ENCODE data around the gene CDIP1.

CDIP1 gene

GRCh38 chr16:4537376-4538343 lies 913 bp downstream of the CDIP1 start:
- no peak for DNase-seq (ENCODE audit: low spot score)

GRCh38 chr16:4536391-4537106 lies 2.0 kb downstream of the CDIP1 start:
- no peak for DNase-seq (ENCODE audit: low spot score)

DNA sequence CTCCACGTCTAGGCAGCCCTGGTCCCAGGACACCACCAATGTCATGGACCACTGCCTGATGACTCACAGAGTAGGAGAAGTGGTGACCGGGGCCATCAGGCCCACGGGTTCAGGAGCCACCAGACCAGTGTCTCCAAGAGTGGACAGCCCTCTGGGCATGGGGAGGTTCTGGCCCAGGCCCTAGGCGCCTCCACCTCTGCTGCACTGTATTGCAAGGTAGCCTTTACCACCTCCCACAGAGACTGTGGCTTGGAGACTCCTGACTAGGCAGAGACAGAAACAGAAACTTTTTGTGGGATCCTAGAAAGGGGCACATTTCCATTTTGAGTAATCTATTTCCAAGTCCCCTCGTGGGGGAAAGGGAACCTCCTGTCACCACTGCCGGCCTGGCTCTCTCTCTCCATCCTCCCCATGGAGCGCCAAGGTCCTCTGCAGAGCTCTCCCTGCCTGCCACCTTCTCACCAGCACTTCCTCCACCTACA lies 2.9 kb downstream of the CDIP1 start:
- DNase-seq (ENCODE audit: low spot score): no peak

- DNase-seq (ENCODE audit: low spot score): no peak
Measured at GRCh38 chr16:4534151-4534790, 4.3 kb downstream of the CDIP1 start.

GRCh38 chr16:4533490-4533889 lies 5.1 kb downstream of the CDIP1 start:
- no peak for DNase-seq (ENCODE audit: low spot score)

GRCh38 chr16:4532238-4532637 lies 6.3 kb downstream of the CDIP1 start:
- no peak for DNase-seq (ENCODE audit: low spot score)

GRCh38 chr16:4531811-4532210 lies 6.8 kb downstream of the CDIP1 start:
- DNase-seq (ENCODE audit: low spot score): no peak

GRCh38 chr16:4529085-4530060 lies 9.2 kb downstream of the CDIP1 start:
- peak; percentile 83 for DNase-seq (ENCODE audit: low spot score)

DNA sequence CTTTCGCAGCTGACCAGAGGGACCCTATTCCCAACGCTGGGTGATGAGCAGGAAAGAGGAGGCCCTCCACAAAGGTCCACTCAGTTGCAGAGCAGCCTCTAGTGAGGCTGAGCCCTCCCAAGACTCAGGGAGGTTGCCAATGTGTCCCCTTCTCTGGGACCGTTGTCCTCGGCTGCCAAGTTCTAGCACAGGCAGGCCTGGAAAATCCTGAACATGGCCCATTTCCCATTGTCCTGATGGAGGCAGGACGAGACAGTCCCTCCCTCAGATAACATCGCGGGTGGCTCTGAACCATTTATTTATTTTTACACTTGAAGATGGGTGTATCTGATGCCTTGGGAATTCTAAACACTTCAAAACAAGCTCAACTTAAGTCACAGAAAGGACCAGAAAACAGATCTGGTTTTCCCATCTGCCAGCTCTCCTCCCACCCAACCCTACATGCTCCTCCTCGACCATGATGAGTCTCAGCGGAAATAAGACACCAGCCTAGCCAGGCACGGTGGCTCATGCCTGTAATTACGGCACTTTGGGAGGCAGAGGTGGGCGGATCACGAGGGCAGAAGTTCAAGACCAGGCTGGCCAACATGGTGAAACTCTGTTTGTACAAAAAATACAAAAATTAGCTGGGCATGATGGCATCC lies 12.8 kb downstream of the CDIP1 start:
- no peak for DNase-seq (ENCODE audit: low spot score)

GRCh38 chr16:4525069-4525468 lies 13.5 kb downstream of the CDIP1 start:
- no peak for DNase-seq (ENCODE audit: low spot score)

GRCh38 chr16:4524571-4524970 lies 14.0 kb downstream of the CDIP1 start:
- peak; percentile 57 for DNase-seq (ENCODE audit: low spot score)

DNA sequence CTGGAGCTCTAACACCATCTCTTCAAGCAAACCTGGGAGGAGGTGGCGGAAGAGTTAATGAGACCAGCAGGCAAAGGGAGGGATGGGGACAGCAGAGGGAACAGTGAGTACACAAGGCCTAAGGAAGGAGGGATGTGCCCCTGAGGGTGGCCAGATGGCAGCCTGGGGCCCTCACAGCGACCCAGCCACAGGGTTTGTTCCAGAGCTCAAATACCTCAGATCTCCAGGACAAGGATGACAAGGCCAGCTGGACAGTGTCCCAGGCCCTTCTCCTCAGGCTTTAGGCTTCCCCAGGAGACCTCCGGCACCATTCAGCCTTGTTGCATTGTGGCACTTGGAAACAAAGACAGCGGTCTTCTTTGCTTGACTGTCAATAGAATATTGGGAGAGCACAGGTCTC lies 14.9 kb downstream of the CDIP1 start:
- DNase-seq (ENCODE audit: low spot score): no peak

GRCh38 chr16:4522051-4522581 lies 16.5 kb downstream of the CDIP1 start:
- DNase-seq (ENCODE audit: low spot score): no peak

- no peak for DNase-seq (ENCODE audit: low spot score)
Measured at GRCh38 chr16:4520913-4521312, 17.7 kb downstream of the CDIP1 start.

DNA sequence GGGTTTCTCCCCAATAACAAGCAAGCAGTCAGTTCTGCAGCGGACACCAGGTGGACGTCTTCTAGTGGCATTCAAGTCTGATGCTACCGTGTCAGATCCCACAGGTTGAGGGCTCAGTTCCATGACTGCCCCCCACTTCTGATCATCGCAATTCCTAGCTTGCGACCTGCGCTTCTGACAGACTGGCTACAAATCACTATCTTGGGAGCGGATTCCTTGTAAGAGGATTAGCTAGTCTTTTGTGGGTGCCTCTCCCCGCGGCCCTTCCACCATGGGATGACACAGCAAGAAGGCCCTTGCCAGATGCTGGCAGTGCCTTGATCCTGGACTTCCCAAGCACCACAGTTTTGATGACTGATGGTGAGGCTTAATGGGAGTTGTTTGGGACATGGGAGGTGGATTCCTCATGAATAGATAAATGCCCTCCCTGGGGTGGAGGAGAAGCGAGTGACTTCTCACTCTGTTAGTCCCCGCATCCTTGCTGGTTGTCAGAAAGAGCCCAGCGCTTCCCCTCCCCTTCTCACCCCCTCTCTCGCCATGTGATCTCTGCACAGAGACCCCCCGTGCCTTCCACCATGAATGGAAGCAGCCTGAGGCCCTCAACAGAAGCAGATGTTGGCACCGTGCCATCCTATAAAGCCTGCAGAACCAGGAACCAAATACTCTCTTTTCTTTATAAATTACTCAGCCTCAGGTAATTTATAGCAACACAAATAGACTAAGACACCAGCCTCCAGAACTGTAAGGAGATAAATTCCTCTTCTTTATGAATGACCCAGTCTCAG lies 19.1 kb downstream of the CDIP1 start:
- DNase-seq (ENCODE audit: low spot score): no peak

DNA sequence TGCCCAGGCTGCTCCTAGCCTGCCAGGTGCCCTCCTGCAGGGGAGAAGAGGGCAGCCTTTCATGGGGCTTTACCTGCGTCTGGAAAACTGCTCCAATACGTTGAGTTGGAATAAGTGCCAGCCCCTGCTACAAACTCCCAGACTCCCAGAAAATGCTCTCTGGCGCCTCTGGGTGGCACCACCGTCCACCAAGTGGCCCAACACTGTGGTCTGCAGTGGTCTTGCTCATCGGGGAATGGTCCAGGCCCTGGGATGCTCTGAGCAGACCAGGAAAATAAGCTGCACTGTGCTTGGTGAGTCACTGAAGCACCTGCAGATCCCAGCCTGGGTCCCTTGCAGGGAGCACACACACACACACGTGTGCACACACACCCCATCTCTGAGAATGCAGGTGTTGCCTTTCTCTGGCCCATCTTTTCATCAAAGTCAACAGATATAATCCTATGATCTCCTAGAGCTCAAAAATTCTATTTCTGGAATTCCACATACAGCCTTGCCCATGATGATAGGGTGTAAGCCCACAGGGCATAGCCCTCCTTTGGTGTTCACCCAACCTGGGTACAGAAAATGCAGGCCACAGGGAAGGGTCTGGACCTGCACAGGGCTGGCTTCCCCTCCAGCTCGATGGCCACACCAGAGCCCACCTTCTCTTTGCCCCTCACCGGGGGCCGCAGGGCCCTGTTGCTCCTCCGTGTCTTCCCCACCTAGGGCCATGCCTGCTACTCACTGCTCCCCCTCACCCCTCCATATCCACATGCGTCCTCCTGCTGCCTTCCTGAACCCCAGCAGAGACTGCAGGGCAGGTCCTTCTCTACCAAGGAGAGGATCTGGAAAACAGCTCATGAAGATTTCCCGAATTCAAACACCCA lies 20.5 kb downstream of the CDIP1 start:
- peak; percentile 65 for DNase-seq (ENCODE audit: low spot score)

GRCh38 chr16:4515611-4516233 lies 22.9 kb downstream of the CDIP1 start:
- no peak for DNase-seq (ENCODE audit: low spot score)

GRCh38 chr16:4514606-4515005 lies 24.0 kb downstream of the CDIP1 start:
- no peak for DNase-seq (ENCODE audit: low spot score)
